Bronchial epithelial cell (primary cell): ENCODE measurements around the gene SPDYE1. TPM values are rescaled to one million over a fixed set of nuclear protein-coding genes. Genes with fewer than 3 reads are reported as not detected.
A peak's percentile ranks its signal among the peaks of the same experiment; 100 is the strongest.
"Not testable (repeated sequence)": the region's sequence is repeated elsewhere in the genome, so short reads cannot be mapped to it uniquely, and the experiment has no call there.

Experiments used
- DNase-seq: peaks from one replicate; pipeline ENCODE4 v3.0.0-alpha.2; 2010; ENCODE audit warnings: low read depth
- FAIRE-seq: peaks from 2 replicates; lab custom pipeline; 2011; peaks lifted over from hg19 to GRCh38; lab: Jason Lieb, UNC
- H3K27me3 ChIP-seq: 2 replicates; pipeline ENCODE4 v1.5.1; 2011; ENCODE audit warnings: low read length; ENCODE audit not compliant: control insufficient read depth, insufficient read depth
- H3K36me3 ChIP-seq: 2 replicates; pipeline ENCODE4 v1.5.1; 2011; ENCODE audit warnings: low read length; ENCODE audit not compliant: control insufficient read depth, insufficient read depth
- H3K4me3 ChIP-seq: 2 replicates; pipeline ENCODE4 v1.5.1; 2011; ENCODE audit warnings: mild to moderate bottlenecking, low read depth, low read length, control low read depth
- CTCF ChIP-seq: IDR thresholded peaks from 2 replicates; pipeline ENCODE4 v1.5.1; 2011; ENCODE audit warnings: mild to moderate bottlenecking, moderate library complexity, low read length, control low read depth, inconsistent platforms; ENCODE audit not compliant: insufficient read depth, severe bottlenecking
- total RNA-seq: library from RNA; depleted of rRNA; stranded (reverse); fragments of >200 nt; gene quantifications from 2 replicates; pipeline ENCODE4 v1.2.1, GENCODE V29; 2014

The SPDYE1 gene
- total RNA-seq, 1 donor from 2014 or later = not detected

GRCh38 chr7:44033971-44034844, 36.5 kb downstream of the SPDYE1 start:
- H3K27me3 ChIP-seq, FAIRE-seq, H3K36me3 ChIP-seq, H3K4me3 ChIP-seq, DNase-seq: not testable (repeated sequence)

GRCh38 chr7:44036364-44036763, 38.7 kb downstream of the SPDYE1 start:
- FAIRE-seq, H3K36me3 ChIP-seq, H3K4me3 ChIP-seq, H3K27me3 ChIP-seq: not testable (repeated sequence)
- peak; percentile 15 for DNase-seq

GRCh38 chr7:44037951-44038350, 40.3 kb downstream of the SPDYE1 start:
- H3K4me3 ChIP-seq, H3K27me3 ChIP-seq, DNase-seq, FAIRE-seq, H3K36me3 ChIP-seq: not testable (repeated sequence)

- not testable (repeated sequence) for DNase-seq, H3K4me3 ChIP-seq, H3K36me3 ChIP-seq, H3K27me3 ChIP-seq, FAIRE-seq
Observed at GRCh38 chr7:44038553-44038952, 40.9 kb downstream of the SPDYE1 start.

DNA sequence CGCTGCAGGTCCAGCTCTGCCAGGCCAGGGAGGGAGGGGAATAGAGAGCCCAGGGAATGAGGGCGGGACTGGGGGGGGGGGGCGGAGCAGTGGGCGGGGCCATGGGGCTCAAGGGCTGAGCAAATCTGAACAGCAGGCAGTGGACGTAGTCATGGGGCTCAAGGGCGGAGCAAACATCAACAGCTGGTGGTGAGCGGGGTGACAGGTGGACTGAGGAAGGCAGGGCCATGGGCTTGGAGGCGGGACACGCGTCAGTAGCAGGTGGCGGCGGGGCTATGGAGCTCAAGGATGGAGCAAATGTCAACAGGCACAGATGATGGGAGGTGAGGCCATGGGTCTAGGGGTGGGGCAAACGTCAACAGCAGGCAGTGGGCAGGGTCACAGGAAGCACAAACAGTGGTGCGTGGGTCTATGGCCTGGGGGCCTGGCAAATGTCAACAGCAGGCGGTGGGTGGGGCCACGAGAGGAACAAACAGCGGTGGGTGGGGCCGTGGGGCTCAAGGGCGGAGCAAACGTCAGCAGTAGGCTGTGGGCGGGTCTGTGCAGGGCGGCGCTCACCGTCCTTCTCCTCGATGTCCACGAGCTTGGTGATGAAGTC, 41.4 kb downstream of the SPDYE1 start:
- peak overlapping the region; percentile 24 for H3K4me3 ChIP-seq
- FAIRE-seq, H3K27me3 ChIP-seq, H3K36me3 ChIP-seq: not testable (repeated sequence)
- DNase-seq = peak; percentile 78

DNA sequence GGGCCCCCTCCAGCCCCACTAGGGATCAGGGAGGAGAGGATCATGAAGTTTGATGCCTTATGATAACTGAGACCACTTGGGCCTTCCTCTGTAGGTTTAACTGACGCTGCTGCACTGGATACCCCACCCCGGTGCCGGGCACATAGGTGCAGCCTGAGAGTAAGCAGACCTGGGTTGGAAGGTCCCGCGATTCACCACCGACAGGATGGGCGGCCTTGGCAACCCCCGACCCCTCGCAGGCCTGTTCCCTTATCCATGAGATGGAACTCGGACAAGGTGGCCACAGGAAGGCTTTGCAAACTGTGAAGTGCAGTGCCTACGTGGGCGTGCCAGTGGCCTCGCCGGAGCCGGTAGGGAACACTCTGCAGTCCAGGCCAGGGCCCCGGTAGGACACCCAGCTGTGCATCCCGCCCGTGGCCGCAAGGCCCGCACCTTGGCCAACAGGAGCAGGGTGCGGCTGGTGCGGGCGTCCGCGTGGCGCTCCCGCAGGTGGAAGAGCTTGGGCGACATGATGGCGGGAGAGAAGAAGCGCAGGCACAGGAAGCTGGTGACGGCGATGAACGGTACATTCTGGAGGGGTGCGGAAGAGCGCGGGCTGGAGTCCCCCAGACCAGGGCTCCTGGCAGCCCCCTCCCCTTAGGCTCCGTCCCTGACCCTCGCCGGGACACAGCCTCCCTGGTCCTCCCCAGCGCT, 42.2 kb downstream of the SPDYE1 start:
- not testable (repeated sequence) for DNase-seq, FAIRE-seq, H3K27me3 ChIP-seq, H3K36me3 ChIP-seq
- peak overlapping the region; percentile 29 for H3K4me3 ChIP-seq

GRCh38 chr7:44040493-44040891, 42.8 kb downstream of the SPDYE1 start:
- not testable (repeated sequence) for FAIRE-seq, H3K36me3 ChIP-seq, H3K27me3 ChIP-seq, DNase-seq
- peak overlapping the region; percentile 29 for H3K4me3 ChIP-seq
- TF ChIP-seq CTCF = peak; percentile 27

DNA sequence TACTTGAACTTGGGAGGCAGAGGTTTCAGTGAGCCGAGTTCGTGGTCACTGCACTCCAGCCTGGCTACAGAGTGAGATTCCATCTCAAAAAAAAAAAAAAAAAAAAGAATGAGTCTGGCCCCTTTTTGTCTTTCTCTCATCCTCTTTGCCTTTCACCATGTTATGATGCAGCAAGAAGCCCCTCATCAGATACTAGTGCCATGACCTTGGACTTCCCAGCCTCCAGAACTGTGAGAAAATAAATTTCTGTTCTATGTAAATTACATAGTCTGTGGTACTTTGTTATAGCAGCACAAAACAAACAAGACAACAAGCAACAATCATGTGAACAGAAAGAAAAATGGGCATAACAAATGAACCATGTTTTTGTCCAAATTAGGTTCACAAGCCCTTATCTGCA, 44.5 kb downstream of the SPDYE1 start:
- DNase-seq = no peak
- H3K27me3 ChIP-seq = no peaks in the 10 kb centered on the region
- FAIRE-seq = no peak
- peaks cover 5% of the 10 kb centered on the region for H3K36me3 ChIP-seq
- no peak overlapping the region for H3K4me3 ChIP-seq
- TF ChIP-seq CTCF = no peak
